K562 (cell line): ENCODE measurements around the gene ACSL3. TPM values are rescaled to one million over a fixed set of nuclear protein-coding genes. Genes with fewer than 3 reads are reported as not detected.

Experiments used
- ATAC-seq: fragments of 200-7000 bp; cut with Tn5 transposase; 3 replicates; pipeline ENCODE4 v1.9.1; 2020; ENCODE audit warnings: moderate library complexity
- BruUV-seq: library from RNA; stranded (reverse); fragments of 400-500 nt; replicated peaks from 2 replicates; lab custom pipeline; 2021; lab: Mats Ljungman, UMichigan
- CTCF ChIA-PET: fragments of 300-600 bp; formaldehyde crosslinking; extraction: SDS; loops from one replicate; lab custom pipeline; 2021; ENCODE audit warnings: low intra/inter-chr PET ratio; lab: Yijun Ruan, JAX
- POLR2A ChIA-PET: fragments of 300-600, 350-650 bp; sonication (Branson Sonifier 250); formaldehyde crosslinking; extraction: SDS; loops from one replicate; lab custom pipeline; 2021; ENCODE audit warnings: antibody characterized with exemption, inconsistent platforms; lab: Yijun Ruan, JAX
- DNase-seq, 4 experiments: peaks; one replicate each; pipeline versions ENCODE4 v3.0.0 to v3.0.0-alpha.2; 2011 to 2018; ENCODE audit warnings: low spot score in 3 of 4, mixed read lengths in 3 of 4; ENCODE audit errors: extremely low read depth in 1 of 4
- FAIRE-seq: peaks from 2 replicates; lab custom pipeline; 2011; peaks lifted over from hg19 to GRCh38; lab: Jason Lieb, UNC
- H2AFZ ChIP-seq: 2 replicates; pipeline ENCODE4 v1.6.0; 2011; ENCODE audit warnings: low read depth, low read length, control low read depth, inconsistent platforms
- H3K27ac ChIP-seq: fragments of 200-600 bp; 3 replicates; pipeline ENCODE4 v1.8.0; 2011; ENCODE audit warnings: low read depth, mild to moderate bottlenecking, control low read depth, inconsistent platforms, low read length, moderate library complexity, mixed read lengths; ENCODE audit errors: extremely low read depth
- H3K27me3 ChIP-seq, 2 experiments: fragments of 300-600 bp in 1 of 2; 2 replicates in 1 of 2; 3 replicates in 1 of 2; pipeline versions ENCODE4 v1.6.0 to v1.8.0; 2011; ENCODE audit warnings: inconsistent platforms in 2 of 2, low read length in 2 of 2, mild to moderate bottlenecking in 1 of 2, mixed read lengths in 1 of 2, moderate library complexity in 1 of 2; ENCODE audit not compliant: control insufficient read depth in 2 of 2, insufficient read depth in 2 of 2
- H3K36me3 ChIP-seq: fragments of 300-600 bp; 3 replicates; pipeline ENCODE4 v1.8.0; 2011; ENCODE audit warnings: mild to moderate bottlenecking, low read length, inconsistent platforms; ENCODE audit not compliant: control insufficient read depth, insufficient read depth
- H3K4me1 ChIP-seq, 2 experiments: fragments of 200-600 bp in 1 of 2; replicated peaks in 1 of 2; 2 replicates in 1 of 2; 3 replicates in 1 of 2; pipeline versions ENCODE4 v1.5.1 to v1.8.0; 2011; ENCODE audit warnings: inconsistent platforms in 2 of 2, low read length in 2 of 2, mild to moderate bottlenecking in 1 of 2, mixed read lengths in 1 of 2, moderate library complexity in 1 of 2; ENCODE audit not compliant: control insufficient read depth in 2 of 2, insufficient read depth in 2 of 2
- H3K4me2 ChIP-seq: 2 replicates; pipeline ENCODE4 v1.6.1; 2011; ENCODE audit warnings: low read length, control low read depth, inconsistent platforms, mixed read lengths; ENCODE audit not compliant: insufficient read depth
- H3K4me3 ChIP-seq: fragments of 200-600 bp; sonication (generic), shearing (Covaris generic); 2 replicates; pipeline ENCODE4 v1.5.1; 2016; ENCODE audit warnings: control low read depth, inconsistent platforms
- H3K79me2 ChIP-seq: fragments of 200-600 bp; 3 replicates; pipeline ENCODE4 v1.8.0; 2011; ENCODE audit warnings: low read length, inconsistent platforms; ENCODE audit not compliant: control insufficient read depth, insufficient read depth
- H3K9ac ChIP-seq, 2 experiments: 2 replicates each; pipeline versions ENCODE4 v1.6.0 to v1.6.1; 2011; ENCODE audit warnings: low read depth in 2 of 2, low read length in 2 of 2, control low read depth in 1 of 2, inconsistent platforms in 1 of 2, mild to moderate bottlenecking in 1 of 2, mixed read lengths in 1 of 2; ENCODE audit not compliant: insufficient read depth in 1 of 2
- H3K9me1 ChIP-seq: one replicate; pipeline ENCODE4 v1.6.0; 2011; ENCODE audit warnings: inconsistent platforms, mild to moderate bottlenecking, low read length, moderate library complexity; ENCODE audit not compliant: control insufficient read depth, insufficient read depth
- H3K9me3 ChIP-seq: replicated peaks from 2 replicates; pipeline ENCODE4 v1.5.1; 2011; ENCODE audit warnings: low read depth, low read length, inconsistent platforms; ENCODE audit not compliant: control insufficient read depth, insufficient read depth
- H4K20me1 ChIP-seq: replicated peaks from 2 replicates; pipeline ENCODE4 v1.6.1; 2011; ENCODE audit warnings: low read length, inconsistent platforms, mixed read lengths; ENCODE audit not compliant: control insufficient read depth, insufficient read depth
- ADNP ChIP-seq: fragments of 200-800 bp; sonication (Bioruptor generic); IDR thresholded peaks from 2 replicates; pipeline ENCODE4 v1.6.1; 2016; ENCODE audit warnings: missing genetic modification characterization, missing compliant biosample characterization
- E2F4 ChIP-seq: sonication (generic); formaldehyde crosslinking; IDR thresholded peaks from 2 replicates; pipeline ENCODE4 v1.8.0; 2022; ENCODE audit warnings: mild to moderate bottlenecking, low read depth, missing genetic modification reagents
- FOXA3 ChIP-seq, 2 experiments: fragments of 450-650 bp in 1 of 2; sonication (generic) in 1 of 2; formaldehyde crosslinking; IDR thresholded peaks in 1 of 2; conservative IDR thresholded peaks in 1 of 2; 2 replicates each; pipeline versions ENCODE4 v1.4.0 to v1.8.0; 2020 to 2022; ENCODE audit warnings: mild to moderate bottlenecking in 2 of 2, missing genetic modification reagents in 1 of 2
- PKNOX1 ChIP-seq: fragments of 450-650 bp; IDR thresholded peaks from 2 replicates; pipeline ENCODE4 v1.6.1; 2016
- SRSF3 ChIP-seq: fragments of 200-400 bp; formaldehyde crosslinking; IDR thresholded peaks from 2 replicates; pipeline ENCODE4 v1.6.1; 2016; ENCODE audit warnings: mild to moderate bottlenecking, low read length, moderate library complexity; ENCODE audit not compliant: insufficient read depth
- TRIM28 ChIP-seq: fragments of 450-650 bp; IDR thresholded peaks from 2 replicates; pipeline ENCODE4 v1.6.1; 2017
- ZFP36 ChIP-seq: fragments of 150-350 bp; IDR thresholded peaks from 2 replicates; pipeline ENCODE4 v1.6.1; 2018; ENCODE audit warnings: low read length, low read depth; ENCODE audit not compliant: partially characterized antibody
- ZKSCAN1 ChIP-seq: fragments of 150-350 bp; IDR thresholded peaks from 2 replicates; pipeline ENCODE4 v1.6.1; 2016; ENCODE audit warnings: low read depth, low read length
- ZNF282 ChIP-seq: sonication (generic); formaldehyde crosslinking; IDR thresholded peaks from 2 replicates; pipeline ENCODE4 v1.8.1; 2023; ENCODE audit warnings: missing genetic modification reagents
- ZNF668 ChIP-seq: fragments of 250-450 bp; sonication (Bioruptor Pico); IDR thresholded peaks from 2 replicates; pipeline ENCODE4 v1.8.0; 2022; ENCODE audit warnings: mild to moderate bottlenecking, inconsistent platforms
- ZNF75A ChIP-seq: fragments of 450-650 bp; formaldehyde crosslinking; IDR thresholded peaks from 2 replicates; pipeline ENCODE4 v1.4.0; 2020; ENCODE audit warnings: mild to moderate bottlenecking
- WGBS: fragments of 100-300 bp; shearing (Covaris generic); methylation state at CpG from one replicate; pipeline ENCODE4 v1.1.6; 2016; ENCODE audit warnings: low coverage, mixed read lengths; ENCODE audit not compliant: insufficient coverage; ENCODE audit errors: missing lambda C conversion rate; 5-methylcytosine and 5-hydroxymethylcytosine counted together
- in situ Hi-C: fragments of 300-500 bp; cut with MboI; formaldehyde crosslinking; loops from 4 replicates; pipeline ENCODE4 v1.15.0; 2018; ENCODE audit warnings: inconsistent platforms, mixed read lengths
- intact Hi-C: fragments of 100-400 bp; cut with micrococcal nuclease; formaldehyde crosslinking; loops from 2 replicates; pipeline ENCODE4 v1.14.2; 2022
- polyA plus RNA-seq, 8 experiments: library from polyadenylated mRNA; depleted of rRNA in 4 of 8; stranded (reverse) in 5 of 8; unstranded in 3 of 8; fragments of >200 nt; fragmentation: Nextera tagmentation in 2 of 8; fragmentation: Illumina TruSeq in 1 of 8; extraction: Ambion mirVana in 2 of 8; extraction: Trizol in 1 of 8; gene quantifications; 2 replicates each; pipeline versions ENCODE4 v1.2.1 to v1.2.3, GENCODE V29; 2011 to 2014; ENCODE audit warnings: inconsistent platforms in 1 of 8, missing spikeins in 1 of 8
- total RNA-seq, 7 experiments: library from RNA; depleted of rRNA in 6 of 7; stranded (reverse); fragments of >200 nt in 6 of 7; fragmentation: Illumina TruSeq in 2 of 7; extraction: Trizol in 2 of 7; gene quantifications; 2 replicates each; pipeline versions ENCODE4 v1.2.1 to v1.2.3, GENCODE V29; 2011 to 2021; ENCODE audit warnings: low replicate concordance in 1 of 7

Gene ACSL3
- total and polyA plus RNA-seq, 9 of the 15 experiments (the other 6 are each of a cell fraction or from before 2014, with no cell fraction given): 21.3 to 123 (median 85.2) TPM

GRCh38 chr2:222813177-222813843, 47.5 kb upstream of the ACSL3 start:
- FAIRE-seq: no peak
- CTCF ChIA-PET: no interaction called here
- intact Hi-C loops (no loop called here), in situ Hi-C loops (no loop called here)
- Histone ChIP-seq H3K27me3 (no peaks in the 10 kb centered on the region), H2AFZ (no peak overlapping the region), H3K9me3 (no peaks in the 10 kb centered on the region), H3K4me2 (no peak overlapping the region), H4K20me1 (no peaks in the 10 kb centered on the region), H3K27ac (no peak overlapping the region), H3K79me2 (no peaks in the 10 kb centered on the region), H3K36me3 (no peaks in the 10 kb centered on the region), H3K4me1 (no peaks in the 10 kb centered on the region), H3K4me3 (no peak overlapping the region), H3K9me1 (no peaks in the 10 kb centered on the region), H3K9ac (no peak overlapping the region)
- POLR2A ChIA-PET: interaction anchor here (1.0 kb wide), 1 partner anchor 36 kb away, joined by 3 read pairs; no protein-coding TSS in a partner anchor
- DNase-seq: no peak
- no TSS peak for BruUV-seq
- TF ChIP-seq PKNOX1: peak; percentile 20; the same call in 1 of the 2 replicates
- no peak for TF ChIP-seq ZNF282
- peak; percentile 71 for ATAC-seq
- 26% methylated on average over 6 of the region's 6 CpGs for WGBS

GRCh38 chr2:222819722-222820333, 41.0 kb upstream of the ACSL3 start:
- no TSS peak for BruUV-seq
- intact Hi-C loops (no loop called here), in situ Hi-C loops (no loop called here)
- Histone ChIP-seq H3K4me2 (no peak overlapping the region), H2AFZ (no peak overlapping the region), H3K4me1 (peaks cover 0 to 6% of the 10 kb centered on the region in 2 experiments; a peak in 3 of 5 replicates), H3K9me3 (no peaks in the 10 kb centered on the region), H3K36me3 (no peaks in the 10 kb centered on the region), H3K79me2 (no peaks in the 10 kb centered on the region), H3K27me3 (no peaks in the 10 kb centered on the region), H4K20me1 (no peaks in the 10 kb centered on the region), H3K9me1 (no peaks in the 10 kb centered on the region), H3K9ac (no peak overlapping the region), H3K4me3 (no peak overlapping the region), H3K27ac (no peak overlapping the region)
- FAIRE-seq (no peak), DNase-seq (no peak), ATAC-seq (no peak)
- WGBS: 12% methylated on average over 2 of the region's 2 CpGs
- ChIA-PET CTCF (no interaction called here), POLR2A (no interaction called here)
- TF ChIP-seq ADNP (tag) (0 out of 2 replicates have a peak, but pooled peaks have one; percentile 14), ZNF668 (CRISPR knock-in tag) (no peak), TRIM28 (no peak), ZFP36 (peak; percentile 95), ZNF75A (CRISPR knock-in tag) (no peak), ZKSCAN1 (no peak), SRSF3 (no peak), FOXA3 (CRISPR knock-in tag; conservative IDR thresholded peaks at IDR 0.05 in 1 of 2, IDR thresholded peaks at IDR 0.05 in 1 of 2) (no peak), E2F4 (CRISPR knock-in tag) (no peak)
